ENCODE results near the gene COX8C.

The COX8C gene

GRCh38 chr14:93309427-93309966 is 37.5 kb upstream of the COX8C start:
- Histone ChIP-seq H3K27ac (no peak overlapping the region), H3K4me3 (ENCODE audit: low read depth, low read length) (no peak overlapping the region), H3K27me3 (replicated peaks) (no peaks in the 10 kb centered on the region), H3K36me3 (replicated peaks) (no peaks in the 10 kb centered on the region)
- in situ Hi-C loops (cut with HindIII; ENCODE audit: low pct_ligation_motif_present, low sequenced_read_pairs): no loop called here
- DNase-seq: no peak
- no peak for TF ChIP-seq CTCF (IDR thresholded peaks at IDR 0.05; ENCODE audit: low read depth, low read length, missing control alignments)

DNA sequence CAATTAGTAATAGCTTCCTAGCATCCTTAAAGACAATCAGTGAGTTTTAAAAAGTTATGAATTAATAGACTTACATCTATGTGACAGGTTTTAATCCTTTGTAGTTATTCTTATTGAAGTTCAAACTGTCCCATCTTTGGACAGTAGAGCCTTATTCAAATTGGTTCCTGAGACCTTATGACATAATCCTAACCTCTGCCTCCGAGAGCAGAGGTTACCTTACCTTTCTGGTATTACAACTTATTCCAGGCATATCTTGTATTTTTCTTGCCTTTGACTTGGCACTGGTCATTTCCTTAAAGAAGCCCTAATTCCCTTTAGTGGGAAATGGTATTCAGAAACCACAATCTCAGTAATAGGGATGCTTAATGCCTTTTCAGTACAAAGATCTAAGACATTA is 35.9 kb upstream of the COX8C start:
- H3K27me3 ChIP-seq (replicated peaks): no peaks in the 10 kb centered on the region
- no peaks in the 10 kb centered on the region for H3K36me3 ChIP-seq (replicated peaks)
- in situ Hi-C loops (cut with HindIII; ENCODE audit: low pct_ligation_motif_present, low sequenced_read_pairs): no loop called here
- H3K27ac ChIP-seq: no peak overlapping the region
- no peak overlapping the region for H3K4me3 ChIP-seq (ENCODE audit: low read depth, low read length)
- no peak for TF ChIP-seq CTCF (IDR thresholded peaks at IDR 0.05; ENCODE audit: low read depth, low read length, missing control alignments)
- DNase-seq: no peak

- in situ Hi-C loops (cut with HindIII; ENCODE audit: low pct_ligation_motif_present, low sequenced_read_pairs): no loop called here
- H3K4me3 ChIP-seq (ENCODE audit: low read depth, low read length): no peak overlapping the region
- DNase-seq: no peak
- H3K27ac ChIP-seq: no peak overlapping the region
- TF ChIP-seq CTCF (IDR thresholded peaks at IDR 0.05; ENCODE audit: low read depth, low read length, missing control alignments): no peak
- no peaks in the 10 kb centered on the region for H3K27me3 ChIP-seq (replicated peaks)
- no peaks in the 10 kb centered on the region for H3K36me3 ChIP-seq (replicated peaks)
Observed at GRCh38 chr14:93315575-93315974, 31.4 kb upstream of the COX8C start.

DNA sequence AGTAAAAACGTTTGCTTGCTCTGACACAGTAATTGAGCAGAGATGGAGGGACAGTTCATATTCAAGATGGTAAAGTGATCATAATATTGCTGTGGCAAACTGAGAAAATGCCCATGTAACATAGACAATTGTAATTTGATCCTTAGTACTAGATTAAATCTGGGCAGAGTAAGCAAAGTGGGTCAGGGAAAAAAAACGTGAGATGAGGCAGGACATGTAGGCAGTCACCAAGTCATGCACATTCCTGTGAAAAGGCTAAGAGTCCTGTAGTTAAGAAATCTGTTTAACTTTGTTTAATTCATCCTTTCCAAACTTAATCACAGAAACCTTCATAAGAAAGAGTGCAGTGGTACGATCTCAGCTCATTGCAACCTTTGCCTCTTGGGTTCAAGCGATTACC is 30.3 kb upstream of the COX8C start:
- H3K27me3 ChIP-seq (replicated peaks): no peaks in the 10 kb centered on the region
- TF ChIP-seq CTCF (IDR thresholded peaks at IDR 0.05; ENCODE audit: low read depth, low read length, missing control alignments): no peak
- no peak for DNase-seq
- H3K4me3 ChIP-seq (ENCODE audit: low read depth, low read length): no peak overlapping the region
- no peaks in the 10 kb centered on the region for H3K36me3 ChIP-seq (replicated peaks)
- H3K27ac ChIP-seq: no peak overlapping the region
- in situ Hi-C loops (cut with HindIII; ENCODE audit: low pct_ligation_motif_present, low sequenced_read_pairs): no loop called here

DNA sequence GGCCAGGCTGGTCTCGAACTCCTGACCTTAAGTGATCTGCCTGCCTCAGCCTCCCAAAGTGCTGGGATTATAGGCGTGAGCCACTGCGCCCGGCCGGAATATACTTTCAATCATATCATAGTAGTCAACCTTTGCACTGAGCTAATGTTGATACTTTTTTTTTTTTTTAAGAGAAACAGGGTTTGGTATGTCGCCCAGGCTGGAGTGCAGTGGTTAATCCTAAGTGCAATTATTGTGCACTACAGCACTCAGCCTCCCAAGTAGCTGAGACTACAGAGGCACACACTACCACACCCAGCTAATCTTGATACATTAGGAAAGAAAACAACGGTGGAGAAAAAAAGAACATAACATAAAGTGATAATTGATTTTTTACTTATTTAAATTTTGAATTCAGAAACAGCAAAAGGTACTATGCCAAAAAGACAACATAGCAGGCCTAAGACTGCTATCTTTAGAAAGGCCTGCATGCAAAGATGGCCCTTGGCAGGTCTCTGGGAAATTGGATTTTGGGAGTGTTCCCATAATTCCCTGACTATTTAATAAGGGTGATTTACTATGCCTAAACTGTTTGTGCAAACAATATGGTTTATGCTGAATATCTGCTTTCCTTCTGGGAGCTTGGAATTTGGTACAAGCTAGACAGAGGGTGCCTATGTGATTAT is 29.6 kb upstream of the COX8C start:
- no peaks in the 10 kb centered on the region for H3K36me3 ChIP-seq (replicated peaks)
- H3K27ac ChIP-seq: peak overlapping the region; percentile 54
- TF ChIP-seq CTCF (IDR thresholded peaks at IDR 0.05; ENCODE audit: low read depth, low read length, missing control alignments): no peak
- in situ Hi-C loops (cut with HindIII; ENCODE audit: low pct_ligation_motif_present, low sequenced_read_pairs): no loop called here
- no peak for DNase-seq
- no peaks in the 10 kb centered on the region for H3K27me3 ChIP-seq (replicated peaks)
- H3K4me3 ChIP-seq (ENCODE audit: low read depth, low read length): no peak overlapping the region
